Medulla oblongata (tissue), 1 donor: Measurements from ENCODE around the gene PCDH1.

ENCODE experiments used
- DNase-seq: peaks from one replicate; pipeline ENCODE4 v3.0.0-alpha.2; 2015; ENCODE audit errors: extremely low spot score

Gene PCDH1

GRCh38 chr5:141808857-141809256, 69.4 kb downstream of the PCDH1 start:
- no peak for DNase-seq

- no peak for DNase-seq
Measured at GRCh38 chr5:141807732-141808131, 70.5 kb downstream of the PCDH1 start.

- no peak for DNase-seq
Measured at GRCh38 chr5:141807329-141807728, 70.9 kb downstream of the PCDH1 start.

- no peak for DNase-seq
Measured at GRCh38 chr5:141806626-141807025, 71.6 kb downstream of the PCDH1 start.

- no peak for DNase-seq
Measured at GRCh38 chr5:141805874-141806595, 72.2 kb downstream of the PCDH1 start.

- no peak for DNase-seq
Measured at GRCh38 chr5:141804475-141804874, 73.7 kb downstream of the PCDH1 start.
